SKM-1 (cell line): ENCODE results near the gene GABRB2.

ENCODE experiments used
- DNase-seq: peaks from one replicate; lab custom pipeline; 2025; ENCODE audit not compliant: unreplicated experiment; lab: John Stamatoyannopoulos, UW

The GABRB2 gene

DNA sequence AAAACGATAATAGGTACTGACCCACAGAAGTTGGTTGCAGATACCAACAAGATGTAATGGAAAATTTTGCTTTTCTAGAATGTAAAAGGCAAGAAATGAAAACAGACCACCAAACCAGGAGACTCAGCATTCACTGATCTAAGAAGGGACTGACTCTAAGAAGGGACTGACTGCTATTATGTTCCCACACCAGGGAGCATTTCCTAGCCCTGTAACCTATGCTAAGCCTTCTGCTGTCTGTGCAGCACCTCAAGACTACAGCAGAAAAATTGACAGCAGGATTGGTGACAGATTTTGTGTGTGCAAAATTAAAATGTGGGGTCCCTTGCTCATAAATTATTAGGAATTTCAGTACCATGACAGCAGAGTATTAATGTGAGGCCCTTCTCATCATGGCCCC lies 154.8 kb downstream of the GABRB2 start:
- DNase-seq, result no peak

DNA sequence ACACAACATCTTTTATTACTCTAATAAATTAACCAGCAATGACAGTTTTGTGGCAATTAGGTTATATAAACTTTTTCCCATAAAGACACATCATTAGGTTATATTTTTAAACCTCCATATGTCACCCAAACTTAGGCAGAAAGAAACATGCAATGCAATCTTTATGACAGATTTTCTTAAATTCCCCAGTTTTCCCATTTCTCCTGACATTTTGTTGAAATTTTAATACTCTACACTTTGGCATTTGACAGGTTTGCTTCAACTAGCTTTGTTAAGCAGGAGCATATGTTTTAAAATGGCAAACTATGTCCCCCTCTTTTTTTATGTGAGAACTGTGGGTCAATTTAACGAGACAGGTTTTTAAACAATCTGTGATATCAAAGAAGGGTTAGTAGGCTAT lies 155.5 kb downstream of the GABRB2 start:
- DNase-seq, result no peak

DNA sequence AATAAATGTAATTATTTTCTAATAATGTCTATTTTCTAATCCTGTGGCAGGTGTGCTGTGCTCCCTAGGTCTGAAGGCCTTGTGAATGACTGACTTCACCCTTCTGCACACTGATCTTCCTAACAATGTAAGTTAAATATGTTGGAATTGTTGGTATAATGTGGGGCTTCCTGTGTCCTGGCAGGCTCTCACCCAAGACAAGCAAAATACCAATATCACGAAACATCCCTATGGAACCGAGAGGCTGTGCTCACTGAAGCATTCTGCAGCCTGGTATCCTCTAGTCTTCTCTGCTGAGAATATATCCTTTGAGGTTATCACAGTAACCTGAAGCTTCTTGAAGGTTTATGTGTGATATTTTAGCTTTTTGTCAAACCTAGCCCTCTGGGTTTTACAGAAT lies 159.4 kb downstream of the GABRB2 start:
- DNase-seq, result no peak

DNA sequence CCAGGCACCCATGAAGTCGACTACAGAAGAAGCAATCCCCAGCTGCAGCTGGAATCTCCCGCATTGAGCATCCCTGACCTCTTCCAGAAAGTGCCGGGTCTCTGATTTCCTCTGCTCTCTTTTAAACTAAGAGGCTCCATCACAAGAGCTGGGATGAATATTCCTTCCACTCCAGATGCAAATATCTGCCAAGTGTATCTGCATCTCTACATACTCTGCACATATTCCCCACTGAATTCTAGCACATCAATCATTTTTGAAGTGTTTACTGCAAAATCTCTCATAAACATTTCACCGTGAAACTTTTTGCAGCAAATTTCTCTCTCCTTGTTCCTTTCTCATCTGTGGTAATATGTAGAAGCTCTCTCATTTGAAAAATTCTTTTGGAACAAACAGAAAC lies 161.5 kb downstream of the GABRB2 start:
- no peak for DNase-seq

DNA sequence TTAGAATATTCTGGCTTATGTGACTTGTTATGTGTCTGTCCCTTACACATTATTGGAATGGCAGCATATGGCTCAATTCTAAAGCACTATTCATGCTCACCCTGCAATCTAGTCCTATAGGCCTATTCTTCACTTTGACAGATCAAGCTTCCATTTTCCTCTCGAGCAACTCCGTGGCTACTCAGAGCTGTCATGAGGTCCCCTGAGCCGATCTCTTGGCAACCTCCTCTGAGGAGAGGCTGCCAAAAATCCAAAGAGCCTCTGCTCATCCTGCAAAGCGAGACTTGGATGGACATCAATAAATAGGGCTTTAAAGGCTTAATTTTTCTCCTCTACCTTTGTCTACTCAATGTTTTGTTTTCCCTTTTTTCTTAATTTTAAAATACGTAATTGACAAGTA lies 163.8 kb downstream of the GABRB2 start:
- DNase-seq, result no peak

DNA sequence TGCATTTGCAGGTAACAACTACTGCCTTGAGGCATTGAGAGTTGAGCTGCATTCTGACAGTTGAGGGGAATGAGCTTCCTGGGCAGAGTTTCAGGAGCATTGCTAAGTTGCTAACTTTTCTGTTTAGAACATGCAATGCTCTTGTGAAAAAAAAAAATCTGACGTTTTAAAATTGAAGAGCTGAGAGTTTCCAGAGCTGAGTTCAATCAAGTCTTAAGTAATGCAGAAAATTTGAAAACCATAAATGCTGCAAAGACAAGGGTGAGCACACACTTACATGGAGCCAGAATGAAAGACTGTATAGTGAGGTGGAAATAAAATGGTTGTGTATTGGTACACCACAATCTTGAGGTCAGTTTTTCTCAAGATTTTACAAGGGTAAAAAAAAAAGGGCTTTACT lies 166.0 kb downstream of the GABRB2 start:
- DNase-seq, result no peak

DNA sequence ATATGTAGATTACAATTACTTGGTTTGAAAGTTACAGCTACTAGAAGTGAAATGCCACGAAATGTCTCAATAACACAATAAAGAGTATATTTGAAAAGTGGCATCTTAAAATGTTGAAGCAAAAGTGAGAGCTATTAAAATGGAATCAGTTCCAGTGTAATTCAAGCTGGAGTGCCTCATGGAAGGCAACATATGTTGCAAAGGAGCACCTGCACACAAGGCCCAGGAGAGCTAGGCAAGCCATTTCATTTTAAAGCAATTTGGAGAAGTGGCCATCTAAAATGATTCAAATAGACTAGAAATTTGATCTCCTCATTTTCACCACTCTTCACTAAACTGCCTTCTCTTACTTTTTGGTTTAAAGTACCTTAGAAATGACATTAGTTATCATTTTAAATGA lies 167.8 kb downstream of the GABRB2 start:
- no peak for DNase-seq

DNA sequence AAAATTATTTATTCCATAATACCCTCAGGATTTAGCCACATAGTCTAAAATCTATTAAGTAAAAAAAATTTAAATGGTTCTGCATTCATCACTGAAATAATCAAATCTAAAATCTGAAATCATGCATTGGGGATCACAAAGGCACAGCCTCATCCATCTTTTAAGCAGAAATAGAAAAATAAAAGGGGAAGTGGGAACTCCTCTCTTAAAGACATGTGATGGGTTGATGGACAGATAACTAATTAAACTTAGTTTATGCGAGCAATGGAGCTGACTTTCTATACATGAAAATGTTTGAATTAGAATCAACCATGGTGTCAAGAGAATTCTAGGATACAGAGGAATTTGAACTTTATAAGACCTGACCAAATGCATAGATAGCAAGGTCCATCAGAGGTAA lies 170.5 kb downstream of the GABRB2 start:
- DNase-seq, result no peak

DNA sequence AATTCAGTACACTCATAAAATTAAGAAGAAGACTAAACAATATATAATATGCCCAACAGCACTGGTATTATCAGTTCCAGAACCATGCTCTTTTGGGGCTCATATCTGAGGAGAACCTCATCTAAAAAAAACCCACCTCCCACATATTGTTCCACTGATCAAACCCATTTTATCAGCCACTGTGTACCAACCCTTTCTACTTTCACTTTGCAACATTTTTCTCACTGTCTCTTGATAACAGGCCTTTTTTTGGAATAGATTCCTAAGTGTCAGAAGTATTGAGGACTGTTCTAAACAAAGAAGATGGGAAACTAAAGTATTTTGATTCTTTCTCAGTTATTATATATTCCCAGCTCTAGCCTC lies 173.2 kb downstream of the GABRB2 start:
- no peak for DNase-seq

DNA sequence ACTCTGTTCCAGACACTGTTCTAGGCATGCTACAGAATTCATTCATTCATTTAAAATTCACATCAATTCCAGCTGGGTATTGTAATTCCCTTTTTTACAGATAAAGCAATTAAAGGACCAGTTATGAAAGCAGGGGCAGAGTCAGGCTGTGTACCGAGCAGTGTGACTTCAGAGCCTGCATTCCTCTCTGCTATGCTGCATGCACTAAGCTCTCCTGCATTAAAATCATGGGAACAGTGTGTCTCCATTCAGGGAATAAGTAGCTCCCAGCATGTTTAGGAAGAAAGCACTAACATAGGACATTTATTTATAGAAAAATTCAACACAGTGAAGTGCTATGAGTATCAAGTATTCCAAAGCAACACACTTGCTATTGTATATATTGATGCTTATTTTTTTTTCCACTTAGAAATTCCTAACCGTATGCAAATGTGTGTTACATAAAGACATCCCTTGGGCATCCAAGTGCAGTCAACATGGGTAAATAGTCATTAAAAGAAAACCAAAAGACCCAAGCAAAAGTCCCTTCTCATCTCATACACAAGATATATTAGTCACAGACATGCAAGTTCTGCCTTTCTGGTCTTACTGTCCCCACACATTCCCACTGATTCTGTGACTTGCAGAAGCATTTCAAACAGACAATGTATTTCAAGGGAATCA lies 173.7 kb downstream of the GABRB2 start:
- DNase-seq, result no peak

DNA sequence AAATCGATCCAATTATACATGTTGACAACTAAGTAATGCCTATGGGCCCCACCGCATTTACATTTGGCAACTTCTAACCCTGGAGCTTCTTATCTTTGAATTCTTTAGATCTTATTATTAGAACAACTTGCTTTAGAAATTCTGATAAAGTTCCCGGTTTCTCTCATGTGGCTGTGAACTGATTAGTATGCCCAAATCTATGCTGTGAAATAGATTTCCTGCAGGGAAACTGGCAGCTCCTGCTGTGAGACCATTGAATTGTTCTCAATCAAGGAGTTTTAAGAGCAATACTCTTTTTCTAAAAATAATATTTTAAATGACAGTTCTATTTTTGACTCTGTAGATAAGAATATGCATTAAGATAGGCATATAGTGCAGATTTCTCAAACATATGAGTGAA lies 177.5 kb downstream of the GABRB2 start:
- no peak for DNase-seq

DNA sequence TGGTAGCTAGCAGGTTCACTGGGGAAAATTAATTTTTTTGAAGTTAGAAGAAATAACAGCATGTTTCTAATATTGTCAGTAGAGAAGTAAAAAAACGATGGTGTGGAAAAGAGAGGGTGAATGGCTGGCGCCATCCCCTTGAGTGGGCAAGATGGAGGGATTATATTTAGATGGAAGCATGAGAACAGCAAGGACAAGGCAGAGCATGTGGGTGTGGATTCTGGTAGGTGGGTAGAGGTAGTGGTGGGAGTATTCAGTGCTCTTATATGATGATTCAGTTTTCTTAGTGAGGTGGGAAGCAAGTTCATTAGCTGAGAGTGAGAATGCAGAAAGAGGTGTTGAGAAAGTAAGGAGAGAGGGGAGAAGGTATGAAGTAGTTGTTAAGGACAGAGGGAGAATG lies 188.1 kb downstream of the GABRB2 start:
- no peak for DNase-seq

DNA sequence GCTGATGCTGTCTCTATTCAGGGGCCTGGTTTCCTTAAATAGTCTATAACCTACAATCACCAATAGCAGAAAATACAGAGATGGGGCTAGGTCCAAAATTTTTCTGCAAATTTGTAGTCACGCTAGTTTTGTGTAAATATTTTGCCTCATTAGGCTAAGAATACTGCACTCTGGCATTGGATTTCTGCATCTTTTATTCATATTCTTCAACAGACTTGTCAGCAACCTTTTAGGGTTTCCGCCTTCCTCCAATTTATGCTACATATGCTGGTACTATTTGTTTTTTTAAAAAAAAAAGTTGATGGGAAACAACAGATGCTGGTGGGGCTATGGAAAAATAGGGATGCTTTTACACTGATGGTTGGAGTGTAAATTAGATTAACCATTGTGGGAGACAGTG lies 202.3 kb downstream of the GABRB2 start:
- no peak for DNase-seq

DNA sequence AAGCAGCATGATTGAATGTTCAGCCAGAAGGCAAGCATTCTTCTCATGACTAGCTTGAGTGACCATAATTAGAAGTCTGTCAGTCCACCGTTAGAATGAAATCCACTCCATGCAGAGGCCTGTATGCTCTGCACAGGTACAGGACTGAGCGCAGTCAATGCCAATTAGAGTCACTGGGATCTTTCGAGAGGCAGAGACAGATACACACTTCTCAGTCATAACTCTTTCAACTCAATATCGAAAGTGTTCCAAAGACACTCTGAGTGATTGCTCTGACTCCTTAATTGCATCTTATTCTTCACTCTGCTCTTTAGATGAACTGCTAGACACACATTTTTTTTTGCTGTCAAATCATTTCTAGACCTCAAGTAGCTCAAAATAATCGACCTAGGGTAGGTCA lies 203.6 kb downstream of the GABRB2 start:
- no peak for DNase-seq

DNA sequence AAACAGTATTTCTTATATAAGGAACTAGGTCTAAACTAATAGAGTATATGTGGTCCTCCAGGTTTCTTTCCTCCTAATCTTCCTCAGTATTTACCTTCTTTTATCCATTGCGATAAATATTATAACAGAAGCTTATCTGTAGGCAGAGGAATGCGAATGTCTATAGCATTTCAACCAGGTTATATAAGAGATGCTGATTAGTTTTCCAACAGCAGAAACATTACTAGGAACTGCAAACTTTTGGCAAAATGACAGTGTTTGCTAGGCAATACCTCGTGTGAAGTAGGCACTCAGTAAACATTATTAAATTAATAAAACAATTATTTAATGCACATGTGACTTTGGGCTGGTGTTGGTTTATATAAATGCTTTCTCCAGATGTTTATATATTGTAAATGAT lies 206.5 kb downstream of the GABRB2 start:
- no peak for DNase-seq

DNA sequence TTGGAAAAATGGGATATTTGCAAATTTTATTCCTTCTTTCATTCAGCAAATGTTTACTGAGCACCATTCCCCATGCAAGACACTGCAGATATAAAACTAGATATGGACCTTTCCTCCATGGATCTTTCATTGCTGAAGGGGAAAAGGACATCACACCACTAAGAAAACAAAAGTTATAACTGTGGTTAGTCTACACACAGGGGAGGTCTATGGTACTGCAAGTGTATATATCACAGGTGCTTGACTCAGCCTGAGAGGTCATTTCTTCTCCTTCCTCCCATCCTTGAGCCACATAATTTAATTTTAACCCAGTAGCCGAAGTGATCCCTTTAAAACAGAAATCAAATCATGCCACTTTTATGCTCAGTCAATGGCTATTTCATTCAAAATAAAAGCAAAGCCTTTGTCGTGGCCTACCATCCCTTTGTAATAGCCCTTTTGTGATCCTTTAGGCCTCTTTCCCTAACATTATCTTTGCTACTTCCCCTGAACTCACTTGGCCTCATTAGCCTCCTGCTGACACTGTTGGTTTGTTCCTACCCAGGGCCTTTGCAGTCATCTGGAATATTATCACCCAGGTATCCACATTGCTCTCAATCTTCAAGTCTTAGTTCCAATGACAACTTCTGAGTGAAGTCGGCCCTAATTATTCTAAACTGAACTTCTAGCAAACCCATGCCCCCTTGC lies 213.2 kb downstream of the GABRB2 start:
- DNase-seq, result no peak

DNA sequence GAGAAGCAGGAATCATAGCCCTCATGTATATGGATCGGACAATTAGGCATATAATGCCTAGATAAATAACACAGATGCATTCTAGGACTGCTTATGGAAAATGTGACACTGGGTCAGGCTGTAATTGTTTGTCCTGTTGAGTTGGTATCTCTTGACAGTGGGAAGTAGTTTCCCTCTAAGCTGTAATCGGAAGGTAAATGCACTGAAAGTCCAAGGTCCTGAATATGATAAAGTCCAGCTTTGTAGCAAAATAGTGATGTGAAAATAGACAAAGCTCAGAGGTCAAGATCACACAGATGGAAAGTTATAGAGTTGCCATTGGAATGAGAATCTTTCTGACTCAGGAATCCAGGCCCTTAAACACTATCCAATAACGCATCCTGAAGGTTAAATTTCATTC lies 214.2 kb downstream of the GABRB2 start:
- no peak for DNase-seq

DNA sequence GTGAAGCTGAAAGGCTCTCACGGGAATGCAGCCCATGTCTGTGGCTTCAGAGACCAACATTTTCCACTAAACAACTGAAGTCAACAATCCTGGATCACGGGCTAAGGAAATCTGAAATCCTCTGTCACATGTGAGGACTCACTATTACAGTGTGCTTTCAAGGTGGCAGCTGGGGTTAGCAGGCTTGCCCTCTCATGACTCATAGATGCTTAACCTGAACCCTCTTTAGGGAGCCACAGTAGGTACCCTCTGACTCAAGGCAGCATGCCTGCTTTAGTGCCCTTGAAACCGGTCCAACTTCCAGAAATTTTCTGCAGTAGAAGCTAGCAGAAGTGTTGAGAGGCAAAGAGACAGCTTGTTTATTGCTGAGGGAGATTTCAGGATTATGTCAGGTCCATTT lies 232.5 kb downstream of the GABRB2 start:
- DNase-seq, result no peak

DNA sequence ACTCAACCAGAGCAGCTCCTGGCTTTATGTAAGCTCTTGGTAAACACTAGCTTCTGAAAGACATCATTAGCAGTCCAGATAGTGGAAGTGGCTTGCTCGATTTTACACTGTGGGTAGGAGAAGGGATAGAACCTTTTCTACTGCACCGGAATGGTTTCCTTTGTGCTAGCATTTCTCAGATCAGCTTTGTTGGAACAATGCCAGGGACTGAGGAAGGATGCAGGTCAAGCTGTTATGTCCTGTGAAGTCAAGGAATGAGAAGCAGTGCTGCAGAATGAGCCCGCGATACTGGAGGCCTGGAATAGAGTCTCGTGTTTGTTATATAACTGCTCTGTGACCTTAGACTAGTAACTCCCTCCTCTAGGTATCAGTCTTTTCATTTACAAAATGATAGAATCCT lies 233.6 kb downstream of the GABRB2 start:
- DNase-seq, result no peak

DNA sequence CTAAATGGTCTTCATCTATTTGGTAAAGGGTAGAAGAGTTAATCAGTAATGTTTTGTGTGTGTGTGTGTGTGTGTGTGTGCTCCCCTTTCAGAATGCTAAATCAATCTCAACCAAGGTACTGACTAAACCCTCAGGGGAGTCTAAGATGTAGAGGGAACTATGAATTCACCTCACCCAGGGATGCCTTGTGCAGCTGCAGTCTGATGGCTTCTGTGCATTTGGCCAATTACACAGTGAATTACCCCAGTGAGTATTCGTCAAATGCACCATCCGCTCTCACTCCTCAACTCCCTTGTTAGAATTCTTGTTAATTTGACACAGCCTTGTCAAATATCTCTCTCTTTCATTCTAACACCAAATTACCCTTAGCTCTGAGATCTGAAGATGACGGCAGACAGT lies 234.6 kb downstream of the GABRB2 start:
- DNase-seq, result no peak

DNA sequence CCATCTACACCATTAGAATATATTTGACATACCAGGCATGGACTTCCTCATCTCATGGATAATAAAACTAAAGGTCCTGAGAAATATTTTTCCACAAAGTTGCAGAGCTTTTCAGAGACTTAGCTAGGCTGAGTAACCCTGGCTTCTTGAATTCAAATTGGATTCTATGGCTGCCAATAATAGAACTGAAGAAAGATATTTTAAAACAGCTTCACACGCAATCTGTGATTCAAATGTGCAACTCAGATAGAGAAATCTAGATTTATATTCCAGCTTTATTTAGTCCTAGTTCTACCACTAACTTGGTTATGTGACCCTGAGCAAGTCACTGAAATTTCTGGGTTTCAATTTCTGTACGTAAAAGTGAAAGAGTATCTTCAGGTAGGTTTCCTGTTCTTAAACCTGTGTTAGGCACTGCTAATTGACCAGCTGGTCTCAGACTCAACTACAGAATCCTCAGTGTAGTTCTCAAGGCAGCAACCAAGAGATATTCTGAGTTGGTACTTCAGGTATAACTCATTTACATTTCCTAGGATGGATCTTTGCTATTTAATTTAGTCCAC lies 235.3 kb downstream of the GABRB2 start:
- DNase-seq, result no peak

DNA sequence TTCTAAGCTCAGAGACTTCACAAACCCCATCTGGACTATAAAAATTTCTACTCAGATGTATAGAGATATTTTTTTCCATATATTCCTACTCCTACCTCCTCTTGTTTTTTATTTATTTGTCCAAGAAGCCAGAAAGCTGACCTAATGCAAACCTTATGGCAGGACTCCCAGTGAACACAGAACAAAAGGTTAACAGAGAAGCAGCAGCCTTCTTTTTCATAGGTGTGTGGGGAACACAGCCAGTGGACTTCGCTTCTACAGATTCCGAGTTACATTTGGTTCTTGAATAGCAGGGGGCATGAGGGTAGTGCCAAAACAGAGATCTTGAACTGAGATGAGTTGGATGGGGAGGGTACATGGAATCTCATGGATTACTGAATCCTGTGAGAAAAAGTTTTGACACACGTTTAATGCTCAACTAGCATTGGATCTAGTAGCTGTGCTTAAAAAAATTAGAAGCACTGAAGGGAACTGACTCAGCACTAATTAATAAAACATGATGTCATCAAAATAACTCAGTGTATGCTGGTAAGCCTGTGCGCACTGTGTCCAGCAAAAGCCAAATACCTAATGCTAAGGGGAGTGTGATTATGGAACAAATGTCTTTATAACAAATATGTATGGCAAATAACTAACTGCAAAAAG lies 240.1 kb downstream of the GABRB2 start:
- no peak for DNase-seq
